BJ (cell line): ENCODE results near the gene SLC17A9. TPM values are rescaled to one million over a fixed set of nuclear protein-coding genes. Genes with fewer than 3 reads are reported as not detected.

Experiments
- CTCF ChIA-PET: fragments of 350-600 bp; formaldehyde crosslinking; extraction: SDS; loops from one replicate; lab custom pipeline; 2021; ENCODE audit warnings: antibody characterized with exemption, inconsistent platforms; lab: Yijun Ruan, JAX
- POLR2A ChIA-PET: fragments of 300-600 bp; sonication (Branson Sonifier 250); formaldehyde crosslinking; extraction: SDS; loops from one replicate; lab custom pipeline; 2021; ENCODE audit warnings: antibody characterized with exemption; lab: Charles Lee
- DNase-seq: peaks from one replicate; pipeline ENCODE4 v3.0.0-alpha.2; 2011; ENCODE audit warnings: low read depth
- H3K27me3 ChIP-seq: 2 replicates; pipeline ENCODE4 v1.6.0; 2011; ENCODE audit warnings: low read length; ENCODE audit not compliant: control insufficient read depth, insufficient read depth
- H3K36me3 ChIP-seq: 2 replicates; pipeline ENCODE4 v1.5.1; 2011; ENCODE audit warnings: low read length; ENCODE audit not compliant: control insufficient read depth, insufficient read depth
- H3K4me3 ChIP-seq: 2 replicates; pipeline ENCODE4 v1.5.1; 2011; ENCODE audit warnings: low read depth, mild to moderate bottlenecking, control low read depth, low read length
- CTCF ChIP-seq: IDR thresholded peaks from 2 replicates; pipeline ENCODE4 v1.5.1; 2011; ENCODE audit warnings: low read depth, mild to moderate bottlenecking, control low read depth, inconsistent platforms, low read length, moderate library complexity; ENCODE audit not compliant: insufficient read depth
- polyA plus RNA-seq: library from polyadenylated mRNA; depleted of rRNA; stranded (reverse); fragments of >200 nt; gene quantifications from 2 replicates; pipeline ENCODE4 v1.2.3, GENCODE V29; 2011

The SLC17A9 gene
- polyA plus RNA-seq, 1 experiment = 30.8 TPM

GRCh38 chr20:62961799-62962198 is 9.3 kb downstream of the SLC17A9 start:
- no peak for TF ChIP-seq CTCF
- no peak overlapping the region for H3K4me3 ChIP-seq
- DNase-seq = no peak
- peaks cover 50% of the 10 kb centered on the region for H3K36me3 ChIP-seq
- POLR2A ChIA-PET = no interaction called here
- CTCF ChIA-PET = interaction anchor here (0.9 to 1.8 kb wide), 4 partner anchors 8 to 54 kb away, joined by 3 to 8 read pairs (median 4); no protein-coding TSS in a partner anchor
- no peaks in the 10 kb centered on the region for H3K27me3 ChIP-seq

GRCh38 chr20:62962221-62962879 is 9.8 kb downstream of the SLC17A9 start:
- POLR2A ChIA-PET = no interaction called here
- no peak for TF ChIP-seq CTCF
- Histone ChIP-seq H3K4me3 (no peak overlapping the region), H3K36me3 (peaks cover 45% of the 10 kb centered on the region), H3K27me3 (no peaks in the 10 kb centered on the region)
- DNase-seq = no peak
- CTCF ChIA-PET = interaction anchor here (1.5 to 1.8 kb wide), 3 partner anchors 8 to 47 kb away, joined by 4 to 8 read pairs (median 4); no protein-coding TSS in a partner anchor

- Histone ChIP-seq H3K27me3 (no peaks in the 10 kb centered on the region), H3K4me3 (no peak overlapping the region), H3K36me3 (peaks cover 44% of the 10 kb centered on the region)
- no peak for DNase-seq
- TF ChIP-seq CTCF = no peak
- POLR2A ChIA-PET = no interaction called here
- CTCF ChIA-PET = interaction anchor here (0.7 kb wide), 1 partner anchor 9 kb away, joined by 4 read pairs; no protein-coding TSS in a partner anchor
These were observed 10.5 kb downstream of the SLC17A9 start for GRCh38 chr20:62962891-62963613.

GRCh38 chr20:62963614-62964397 is 11.3 kb downstream of the SLC17A9 start:
- no peak for TF ChIP-seq CTCF
- DNase-seq = no peak
- ChIA-PET CTCF (interaction anchor here (0.7 to 1.1 kb wide), 2 partner anchors 9 to 10 kb away, joined by 4 to 6 read pairs; partner anchors contain the start of gene SLC17A9), POLR2A (no interaction called here)
- Histone ChIP-seq H3K27me3 (no peaks in the 10 kb centered on the region), H3K4me3 (no peak overlapping the region), H3K36me3 (peaks cover 40% of the 10 kb centered on the region)

- no peak for DNase-seq
- TF ChIP-seq CTCF = no peak
- H3K36me3 ChIP-seq = peaks cover 35% of the 10 kb centered on the region
- ChIA-PET CTCF (interaction anchor here (1.1 to 1.2 kb wide), 2 partner anchors 11 to 45 kb away, joined by 6 read pairs; partner anchors contain the start of gene SLC17A9), POLR2A (no interaction called here)
- no peak overlapping the region for H3K4me3 ChIP-seq
- no peaks in the 10 kb centered on the region for H3K27me3 ChIP-seq
These were observed 12.2 kb downstream of the SLC17A9 start for GRCh38 chr20:62964700-62965099.
